Fibroblast of upper back skin (primary cell): ENCODE data around the gene SLC35F4.
"Not testable (repeated sequence)": the region's sequence is repeated elsewhere in the genome, so short reads cannot be mapped to it uniquely, and the experiment has no call there.

Source experiments
- DNase-seq: peaks from one replicate; pipeline ENCODE4 v3.0.0-alpha.2; 2013

Gene SLC35F4

DNA sequence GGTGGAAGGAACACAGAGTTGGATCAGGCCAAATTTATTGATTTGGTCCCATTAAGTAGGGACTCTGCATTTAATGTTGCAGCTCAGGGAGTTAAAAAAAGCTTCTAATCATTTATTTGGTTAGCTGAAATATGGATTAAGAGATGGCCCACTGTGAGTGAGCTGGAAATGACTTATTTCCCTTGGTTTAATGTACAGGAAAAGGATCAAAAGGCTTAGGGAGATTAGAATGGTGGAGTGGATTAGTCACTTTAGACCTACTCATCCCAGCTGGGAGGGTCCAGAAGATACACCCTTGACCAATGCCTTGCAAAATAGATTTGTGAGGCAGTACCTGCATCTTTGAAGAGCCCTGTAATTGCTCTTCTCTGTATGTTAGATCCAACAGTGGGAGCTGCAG, 143.8 kb downstream of the SLC35F4 start:
- DNase-seq = not testable (repeated sequence)

DNA sequence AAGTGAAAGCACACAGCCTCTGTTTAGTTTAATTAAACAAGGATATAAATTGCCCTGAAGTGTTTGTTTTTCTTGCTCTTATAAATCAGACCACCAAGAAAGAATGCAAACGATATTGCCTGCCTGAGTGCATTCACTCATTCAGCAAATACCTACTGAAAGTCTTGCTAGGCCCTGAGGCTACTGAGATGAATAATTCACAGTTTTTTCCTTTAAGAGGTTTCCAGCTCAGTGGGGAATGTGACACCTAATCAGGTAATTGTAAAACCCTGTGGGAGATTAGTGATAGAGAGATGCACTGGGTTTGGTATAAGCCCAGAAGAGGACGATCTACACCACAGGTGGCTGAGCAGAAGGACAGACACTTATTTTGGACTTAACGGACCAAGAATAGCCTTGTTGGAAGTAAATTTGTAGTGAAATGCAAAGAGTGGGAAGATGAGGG, 151.4 kb downstream of the SLC35F4 start:
- DNase-seq = no peak

DNA sequence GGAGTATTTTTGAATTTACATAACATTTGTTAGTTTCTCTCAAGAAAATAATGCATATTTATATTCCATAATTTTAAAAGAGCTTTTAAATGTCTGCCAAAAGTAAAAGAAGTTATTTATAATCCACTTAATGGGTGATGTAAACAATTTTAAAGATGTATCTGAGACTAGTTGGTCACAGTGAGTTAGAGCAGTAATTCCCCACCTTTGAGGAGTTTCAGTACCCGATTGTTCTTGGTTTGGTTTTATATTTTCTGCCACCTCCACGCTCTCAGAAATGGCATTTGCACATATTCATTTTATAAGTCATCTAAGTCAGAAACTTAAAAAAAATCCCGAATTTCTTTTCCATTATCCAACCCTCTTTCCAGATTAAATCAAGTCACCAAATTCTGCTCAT, 153.2 kb downstream of the SLC35F4 start:
- DNase-seq = no peak

- no peak for DNase-seq
Measured at GRCh38 chr14:57712102-57712501, 153.8 kb downstream of the SLC35F4 start.

GRCh38 chr14:57709909-57710308, 156.0 kb downstream of the SLC35F4 start:
- no peak for DNase-seq

DNA sequence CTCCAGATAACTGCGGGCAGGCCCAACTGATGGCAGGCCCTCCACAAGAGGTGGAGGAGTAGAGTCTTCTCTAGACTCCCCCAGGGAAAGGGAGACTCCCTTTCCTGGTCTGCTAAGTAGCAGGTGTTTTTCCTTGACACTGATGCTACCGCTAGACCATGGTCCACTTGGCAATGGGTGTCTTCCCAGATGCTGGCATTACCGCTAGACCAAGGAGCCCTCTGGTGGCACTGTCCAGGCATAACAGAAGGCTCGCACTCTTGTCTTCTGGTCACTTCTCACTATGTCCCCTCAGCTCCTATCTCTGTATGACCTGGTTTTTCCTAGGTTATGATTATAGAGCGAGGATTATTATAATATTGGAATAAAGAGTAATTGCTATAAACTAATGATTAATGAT, 156.8 kb downstream of the SLC35F4 start:
- not testable (repeated sequence) for DNase-seq

DNA sequence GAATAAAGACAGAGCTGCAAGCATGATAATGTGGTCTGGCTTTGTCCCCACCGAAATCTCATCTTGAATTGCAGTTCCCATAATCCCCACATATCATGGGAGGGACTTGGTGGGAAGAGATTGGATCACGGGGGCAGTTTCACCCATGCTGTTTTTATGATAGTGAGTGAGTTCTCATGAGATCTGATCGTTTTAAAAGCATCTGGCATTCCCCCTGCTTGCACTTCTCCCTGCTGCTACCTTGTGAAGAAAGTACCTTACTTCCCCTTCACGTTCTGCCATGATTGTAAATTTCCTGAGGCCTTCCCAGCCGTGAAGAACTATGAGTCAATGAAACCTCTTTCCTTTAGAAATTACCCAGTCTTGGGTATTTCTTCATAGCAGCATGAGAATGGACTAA, 158.7 kb downstream of the SLC35F4 start:
- no peak for DNase-seq

DNA sequence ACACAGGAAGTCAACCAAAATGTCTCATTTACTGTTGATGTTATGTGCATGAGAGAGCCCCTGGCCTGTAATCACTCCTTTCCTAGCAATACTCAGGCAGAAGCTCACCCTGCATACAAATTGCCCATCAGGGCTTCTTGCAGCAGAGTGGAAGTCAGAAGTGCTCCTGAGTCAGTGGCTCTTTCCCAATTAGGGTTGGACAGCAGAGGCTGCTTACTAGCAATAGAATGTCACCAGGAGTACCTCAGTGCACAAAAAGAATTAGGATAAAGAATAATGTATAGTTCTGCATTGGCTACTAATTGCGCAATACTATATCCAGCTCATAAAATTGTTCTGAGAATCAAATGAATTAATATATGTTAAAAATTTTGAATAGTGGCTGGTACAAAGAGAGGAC, 161.1 kb downstream of the SLC35F4 start:
- no peak for DNase-seq

DNA sequence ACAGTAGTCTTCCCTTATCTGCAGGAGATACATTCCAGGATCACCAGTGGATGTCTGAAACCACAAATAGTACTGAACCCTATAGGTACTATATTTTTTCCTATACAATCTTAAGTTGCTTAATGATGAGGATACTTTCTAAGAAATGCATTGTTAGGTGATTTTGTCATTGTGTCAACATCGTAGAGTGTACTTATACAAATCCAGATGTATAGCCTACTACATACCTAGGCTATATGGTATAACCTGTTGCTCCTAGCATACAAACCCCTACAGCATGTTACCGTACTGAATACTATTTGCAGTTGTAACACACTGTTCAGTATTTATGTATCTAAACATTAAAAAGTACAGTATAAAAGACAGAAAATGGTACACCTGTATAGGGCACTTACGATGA, 165.9 kb downstream of the SLC35F4 start:
- DNase-seq = no peak

DNA sequence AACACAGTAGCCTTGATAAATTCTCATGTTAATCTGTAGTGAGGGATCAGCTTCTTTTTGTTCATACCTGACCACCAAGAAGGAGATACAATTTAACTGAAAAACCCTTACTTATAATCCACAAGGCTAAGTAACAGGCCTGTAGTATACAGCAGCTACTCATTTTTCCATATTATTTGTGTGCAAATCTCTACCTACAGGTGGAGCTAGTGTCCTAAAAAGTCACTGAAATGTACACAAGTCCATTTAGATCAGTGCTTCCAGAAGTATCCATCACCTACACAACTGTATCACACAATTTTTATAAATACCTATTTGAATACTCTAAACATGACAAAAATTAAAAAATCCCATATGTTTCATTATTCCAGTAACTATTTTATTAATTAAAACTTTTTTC, 173.2 kb downstream of the SLC35F4 start:
- peak; percentile 65 for DNase-seq

DNA sequence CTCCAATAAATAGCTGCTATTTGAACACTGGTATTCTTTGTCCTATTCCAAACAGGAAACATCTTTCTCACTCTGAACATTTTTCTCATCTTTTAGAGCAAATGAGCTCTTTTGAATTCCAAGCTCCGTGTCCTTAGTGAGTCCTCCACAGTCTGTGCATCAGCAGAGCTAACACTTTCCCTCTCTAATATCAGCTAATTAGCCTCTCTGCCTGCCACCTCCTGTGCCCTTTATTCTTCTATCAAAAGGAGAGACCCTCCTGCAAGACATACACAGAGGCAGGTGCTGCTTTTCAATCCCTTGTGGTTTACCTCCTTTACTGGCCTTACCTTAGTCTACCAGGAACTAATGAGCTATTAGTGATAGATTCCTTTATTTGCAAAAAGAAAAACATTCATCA, 178.5 kb downstream of the SLC35F4 start:
- no peak for DNase-seq

DNA sequence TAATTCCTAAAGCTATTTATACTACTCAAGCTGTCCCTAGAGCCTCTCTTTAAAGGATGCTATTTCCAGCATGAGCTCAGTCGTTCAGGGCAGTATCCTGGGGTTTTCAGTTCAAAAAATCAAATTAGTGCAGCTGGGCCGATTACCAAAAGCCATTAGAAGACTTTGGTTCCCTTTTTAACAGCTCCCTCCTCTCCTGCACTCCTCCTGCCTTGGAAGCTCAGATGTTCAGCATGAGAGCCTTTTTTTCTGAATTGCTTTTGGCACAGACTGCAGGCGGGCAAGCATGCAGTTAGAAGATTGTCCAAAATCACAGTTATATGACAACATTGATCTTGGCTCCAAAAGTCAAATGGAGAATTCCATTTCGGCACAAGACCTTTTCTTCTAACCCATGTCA, 179.6 kb downstream of the SLC35F4 start:
- no peak for DNase-seq

GRCh38 chr14:57671021-57671420, 194.9 kb downstream of the SLC35F4 start:
- no peak for DNase-seq

DNA sequence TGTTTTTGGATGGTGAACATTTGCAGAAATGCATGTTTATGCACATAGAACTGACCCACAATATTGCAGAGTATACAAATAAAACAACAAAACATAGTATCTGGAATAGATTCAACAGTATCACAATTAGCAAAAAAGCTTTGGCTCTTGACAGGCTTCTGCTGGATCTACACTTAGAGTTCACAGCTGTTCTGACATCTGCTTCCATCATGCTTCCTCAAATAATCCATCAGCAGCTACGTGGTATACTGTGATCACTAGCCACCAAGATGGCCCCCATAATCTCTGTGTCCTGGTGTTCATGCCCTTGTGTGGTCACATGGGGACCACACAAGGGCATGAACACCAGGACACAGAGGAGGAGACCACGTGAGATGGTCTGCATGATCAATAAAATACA, 205.7 kb downstream of the SLC35F4 start:
- no peak for DNase-seq

DNA sequence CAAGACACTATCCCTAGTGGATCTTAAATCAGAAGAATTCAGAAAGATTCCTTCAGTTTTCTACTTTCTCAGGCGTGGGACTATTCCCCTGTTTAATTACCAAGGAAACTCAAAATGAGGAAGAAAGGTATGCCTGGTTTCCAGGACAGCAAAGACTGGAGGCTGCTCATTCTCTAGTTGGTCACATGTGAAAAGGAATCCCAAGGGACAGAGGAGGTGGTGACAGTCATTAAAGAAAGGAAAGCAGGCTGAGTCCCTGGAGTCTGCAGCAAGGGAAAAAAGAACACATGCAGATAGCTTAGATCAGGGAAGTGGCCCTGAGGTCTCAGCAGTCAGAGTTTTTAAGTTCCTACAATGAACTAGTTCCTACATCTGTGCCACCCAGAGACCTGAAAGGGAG, 206.8 kb downstream of the SLC35F4 start:
- DNase-seq = no peak

GRCh38 chr14:57657487-57657886, 208.4 kb downstream of the SLC35F4 start:
- peak; percentile 44 for DNase-seq

DNA sequence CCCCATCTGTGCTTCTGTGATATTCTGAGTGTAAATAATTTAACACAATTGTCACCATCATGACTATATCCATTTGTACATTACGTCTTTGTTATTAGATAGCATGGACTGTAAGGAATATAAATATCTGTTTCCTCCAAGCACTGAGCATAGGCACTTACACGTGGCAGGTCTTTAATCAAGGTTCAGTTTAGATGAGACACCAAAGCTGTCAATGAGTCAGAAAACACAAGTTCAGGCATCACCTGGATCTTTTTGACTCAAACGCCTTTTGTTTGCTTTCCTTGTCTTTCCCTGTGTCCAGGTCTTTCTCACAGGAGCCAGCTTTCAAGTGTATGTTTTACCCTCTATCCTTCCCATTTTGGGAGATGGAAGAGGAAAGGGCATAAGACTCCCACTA, 209.0 kb downstream of the SLC35F4 start:
- no peak for DNase-seq

GRCh38 chr14:57652769-57653168, 213.1 kb downstream of the SLC35F4 start:
- DNase-seq = peak; percentile 20

GRCh38 chr14:57641776-57642175, 224.1 kb downstream of the SLC35F4 start:
- DNase-seq = no peak

DNA sequence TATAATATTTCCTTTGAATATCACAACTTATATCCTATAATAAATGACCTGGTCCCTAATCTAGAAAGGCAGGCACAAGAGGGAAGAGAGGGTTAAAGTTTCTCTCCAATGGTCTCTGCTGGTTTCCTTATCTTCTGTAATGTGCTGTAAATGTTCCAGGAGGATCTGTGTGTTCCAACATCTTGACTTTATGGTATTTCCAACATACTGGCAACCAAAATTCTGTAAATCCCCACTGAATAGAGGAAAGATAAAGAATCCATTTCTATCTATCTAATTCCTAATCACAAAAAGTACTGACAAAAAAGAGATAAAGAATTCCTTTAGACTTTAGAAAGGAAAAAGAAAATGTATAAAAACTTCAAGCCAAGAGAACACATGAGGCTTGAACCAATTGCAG, 225.9 kb downstream of the SLC35F4 start:
- no peak for DNase-seq

DNA sequence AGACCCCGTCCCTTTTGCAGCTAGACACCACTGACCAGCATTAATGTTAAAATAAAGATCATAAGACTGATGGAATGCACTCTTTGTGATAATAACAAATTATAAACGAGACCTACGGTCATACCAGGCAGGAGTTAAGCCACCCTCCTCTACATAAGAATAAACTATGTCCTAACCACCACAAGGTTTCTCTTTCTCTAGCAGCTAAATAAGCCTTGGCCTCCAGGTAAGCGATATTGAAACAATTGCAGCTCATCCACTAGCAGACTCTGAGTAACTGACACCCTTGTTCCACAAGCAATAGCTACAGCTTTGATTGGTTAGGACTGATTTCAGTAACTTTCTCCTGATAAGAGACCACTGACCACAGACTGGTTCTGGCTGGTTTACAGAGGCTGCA, 228.0 kb downstream of the SLC35F4 start:
- DNase-seq = no peak

DNA sequence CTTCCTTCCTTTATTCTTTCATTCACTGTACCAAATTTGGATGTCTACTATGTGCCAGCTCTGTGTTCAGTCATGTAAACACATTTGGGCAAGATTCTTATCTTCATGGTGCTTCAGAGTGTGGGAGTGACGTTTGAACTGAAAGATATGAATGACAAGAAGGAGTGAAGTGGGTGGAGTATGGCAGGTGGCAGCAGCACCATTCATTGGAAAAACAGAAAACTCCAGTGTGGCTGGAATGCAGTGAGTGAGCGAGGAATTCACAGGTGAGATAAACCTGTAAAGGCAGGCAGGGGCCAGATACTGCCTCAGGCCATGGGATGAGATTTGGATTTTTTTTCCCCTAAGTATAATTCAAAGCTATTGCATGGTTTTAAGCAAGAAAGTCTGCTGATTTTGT, 231.6 kb downstream of the SLC35F4 start:
- DNase-seq = no peak

GRCh38 chr14:57632649-57633048, 233.2 kb downstream of the SLC35F4 start:
- DNase-seq = no peak

- DNase-seq = no peak
Measured at GRCh38 chr14:57617510-57617909, 248.4 kb downstream of the SLC35F4 start.

DNA sequence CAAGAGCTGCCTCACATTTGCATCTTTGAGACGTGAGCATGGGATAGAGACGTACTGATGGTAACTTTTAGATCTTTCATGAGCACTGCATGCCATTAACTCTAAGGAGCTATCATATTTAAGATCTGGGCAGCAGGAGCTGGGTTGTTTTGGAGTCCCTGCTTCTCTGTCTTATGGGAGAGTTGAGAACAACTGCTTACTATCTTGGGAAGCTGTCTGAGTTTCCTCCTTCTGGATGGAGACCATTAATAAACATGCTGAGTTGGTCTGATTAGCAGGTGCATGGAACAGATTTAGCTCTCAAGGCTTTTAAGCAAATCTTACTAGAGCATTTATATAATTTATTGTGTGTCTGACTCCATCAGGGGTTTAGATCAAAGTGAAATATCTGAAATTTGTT, 252.9 kb downstream of the SLC35F4 start:
- no peak for DNase-seq

GRCh38 chr14:57611555-57612075, 254.3 kb downstream of the SLC35F4 start:
- no peak for DNase-seq
